CD14-positive monocyte (primary cell): ENCODE data around the gene PPP2R2C. TPM values are rescaled to one million over a fixed set of nuclear protein-coding genes. Genes with fewer than 3 reads are reported as not detected.

Source experiments
- DNase-seq, 3 donors: peaks; one replicate each; pipeline ENCODE4 v3.0.0-alpha.2; 2011 to 2022
- H2AFZ ChIP-seq: 2 replicates; pipeline ENCODE4 v1.6.0; 2012; ENCODE audit warnings: mild to moderate bottlenecking, low read depth, low read length, inconsistent platforms; ENCODE audit not compliant: insufficient read depth, poor library complexity, severe bottlenecking
- H3K27ac ChIP-seq, 2 donors: 1 replicate in 1 of 2; 2 replicates in 1 of 2; pipeline ENCODE4 v1.5.1; 2012 to 2013; ENCODE audit warnings: low read length in 2 of 2, control low read depth in 1 of 2, inconsistent platforms in 1 of 2, low read depth in 1 of 2, mild to moderate bottlenecking in 1 of 2
- H3K27me3 ChIP-seq, 2 donors: one replicate each; pipeline versions ENCODE4 v1.6.0 to v1.6.1; 2011 to 2013; ENCODE audit warnings: low read length in 2 of 2; ENCODE audit not compliant: control insufficient read depth in 2 of 2, insufficient read depth in 2 of 2
- H3K36me3 ChIP-seq, 2 donors: replicated peaks in 1 of 2; 1 replicate in 1 of 2; 2 replicates in 1 of 2; pipeline versions ENCODE4 v1.5.1 to v1.6.1; 2012 to 2013; ENCODE audit warnings: low read length in 2 of 2, control low read depth in 1 of 2, inconsistent platforms in 1 of 2, mild to moderate bottlenecking in 1 of 2; ENCODE audit not compliant: insufficient read depth in 2 of 2, control insufficient read depth in 1 of 2
- H3K4me1 ChIP-seq, 2 donors: 1 replicate in 1 of 2; 2 replicates in 1 of 2; pipeline versions ENCODE4 v1.5.1 to v1.6.1; 2012 to 2013; ENCODE audit warnings: low read length in 2 of 2, control low read depth in 1 of 2, inconsistent platforms in 1 of 2, mild to moderate bottlenecking in 1 of 2, moderate library complexity in 1 of 2; ENCODE audit not compliant: insufficient read depth in 2 of 2, control insufficient read depth in 1 of 2
- H3K4me2 ChIP-seq: replicated peaks from 2 replicates; pipeline ENCODE3; 2012; ENCODE audit warnings: low read length, moderate library complexity, mild to moderate bottlenecking; ENCODE audit not compliant: poor library complexity, severe bottlenecking; ENCODE audit errors: extremely low read depth
- H3K4me3 ChIP-seq, 3 experiments: fragments of 200-600 bp in 1 of 3; sonication (generic) in 1 of 3; replicated peaks in 1 of 3; 1 replicate in 2 of 3; 2 replicates in 1 of 3; pipeline ENCODE4 v1.5.1; 2011 to 2013; ENCODE audit warnings: low read length in 3 of 3, mild to moderate bottlenecking in 3 of 3, control low read depth in 2 of 3, low read depth in 2 of 3, inconsistent platforms in 1 of 3, moderate library complexity in 1 of 3
- H3K79me2 ChIP-seq: 2 replicates; pipeline ENCODE4 v1.6.0; 2012; ENCODE audit warnings: mild to moderate bottlenecking, control low read depth, inconsistent platforms, low read length, moderate library complexity; ENCODE audit not compliant: insufficient read depth
- H3K9ac ChIP-seq: 2 replicates; pipeline ENCODE4 v1.6.0; 2017; ENCODE audit warnings: low read length, mild to moderate bottlenecking; ENCODE audit not compliant: insufficient read depth, poor library complexity, severe bottlenecking
- H3K9me3 ChIP-seq, 2 donors: replicated peaks in 1 of 2; 1 replicate in 1 of 2; 2 replicates in 1 of 2; pipeline versions ENCODE4 v1.5.1 to v1.6.1; 2012 to 2013; ENCODE audit warnings: low read length in 2 of 2, control low read depth in 1 of 2; ENCODE audit not compliant: control insufficient read depth in 1 of 2, insufficient read depth in 1 of 2
- H4K20me1 ChIP-seq: 2 replicates; pipeline ENCODE4 v1.6.0; 2012; ENCODE audit warnings: mild to moderate bottlenecking, low read length, control low read depth, moderate library complexity; ENCODE audit not compliant: insufficient read depth
- H3K27ac Mint-ChIP-seq, 7 donors: one replicate each; pipeline ENCODE4 v1.8.0; 2020; ENCODE audit warnings: mild to moderate bottlenecking in 7 of 7, mixed read lengths in 7 of 7, moderate library complexity in 6 of 7, inconsistent platforms in 2 of 7
- H3K27me3 Mint-ChIP-seq, 3 donors: one replicate each; pipeline ENCODE4 v1.8.0; 2021 to 2022; ENCODE audit warnings: low read depth in 3 of 3, mild to moderate bottlenecking in 3 of 3, mixed read lengths in 3 of 3, moderate library complexity in 3 of 3, inconsistent platforms in 1 of 3
- H3K36me3 Mint-ChIP-seq, 2 donors: one replicate each; pipeline ENCODE4 v1.8.0; 2020; ENCODE audit warnings: mixed read lengths in 2 of 2, inconsistent platforms in 1 of 2, mild to moderate bottlenecking in 1 of 2
- H3K4me1 Mint-ChIP-seq: one replicate; pipeline ENCODE4 v1.8.0; 2020; ENCODE audit warnings: mild to moderate bottlenecking, mixed read lengths
- H3K4me3 Mint-ChIP-seq, 2 donors: one replicate each; pipeline ENCODE4 v1.8.0; 2020; ENCODE audit warnings: mild to moderate bottlenecking in 2 of 2, mixed read lengths in 2 of 2, moderate library complexity in 1 of 2
- H3K9me3 Mint-ChIP-seq, 7 donors: one replicate each; pipeline ENCODE4 v1.8.0; 2020 to 2022; ENCODE audit warnings: mixed read lengths in 7 of 7, mild to moderate bottlenecking in 6 of 7, moderate library complexity in 6 of 7, inconsistent platforms in 2 of 7
- CTCF ChIP-seq: fragments of 200-600 bp; IDR thresholded peaks from one replicate; pipeline ENCODE4 v1.8.0; 2022; ENCODE audit warnings: antibody characterized with exemption, mild to moderate bottlenecking
- WGBS: methylation state at CpG from one replicate; pipeline ENCODE4 v1.1.5; 2013; ENCODE audit warnings: missing lambda C conversion rate; ENCODE audit not compliant: insufficient coverage; 5-methylcytosine and 5-hydroxymethylcytosine counted together
- intact Hi-C, 2 donors: fragments of 100-400 bp; cut with micrococcal nuclease; formaldehyde crosslinking; loops; one replicate each; pipeline versions ENCODE4 v1.15.0 to v1.15.1; 2023
- polyA plus RNA-seq, 3 donors: library from polyadenylated mRNA; depleted of rRNA in 1 of 3; unstranded in 2 of 3; stranded (reverse) in 1 of 3; fragments of 300-500 nt in 2 of 3; fragments of >200 nt in 1 of 3; fragmentation: Illumina TruSeq in 2 of 3; gene quantifications; 1 replicate in 2 of 3; 2 replicates in 1 of 3; pipeline ENCODE4 v1.2.3, GENCODE V29; 2012 to 2021

Gene PPP2R2C
- polyA plus RNA-seq, 3 donors = not detected

- no peak overlapping the region for H3K4me3 Mint-ChIP-seq
- 80% methylated on average over 2 of the region's 6 CpGs for WGBS
- DNase-seq = no peak
- H3K9me3 Mint-ChIP-seq = no peaks in the 10 kb centered on the region
- intact Hi-C loops = no loop called here
- H2AFZ ChIP-seq = no peak overlapping the region
- H3K27ac ChIP-seq = no peak overlapping the region
- no peaks in the 10 kb centered on the region for H3K4me1 ChIP-seq
- no peaks in the 10 kb centered on the region for H3K4me1 Mint-ChIP-seq
- H3K9me3 ChIP-seq = no peaks in the 10 kb centered on the region
- no peaks in the 10 kb centered on the region for H4K20me1 ChIP-seq
- no peak overlapping the region for H3K9ac ChIP-seq
- no peaks in the 10 kb centered on the region for H3K79me2 ChIP-seq
- H3K27me3 ChIP-seq = no peaks in the 10 kb centered on the region
- H3K27me3 Mint-ChIP-seq = peaks cover 2 to 10% (median 9%) of the 10 kb centered on the region in 3 donors
- no peaks in the 10 kb centered on the region for H3K36me3 ChIP-seq
- no peak overlapping the region for H3K4me3 ChIP-seq
- TF ChIP-seq CTCF = no peak
- H3K27ac Mint-ChIP-seq = no peak overlapping the region
- H3K36me3 Mint-ChIP-seq = no peaks in the 10 kb centered on the region
- H3K4me2 ChIP-seq = no peak overlapping the region
Observed at GRCh38 chr4:6419452-6420028, 52.9 kb downstream of the PPP2R2C start.

- Histone ChIP-seq H4K20me1 (no peaks in the 10 kb centered on the region), H3K9me3 (no peaks in the 10 kb centered on the region), H3K27me3 (no peaks in the 10 kb centered on the region), H3K27ac (no peak overlapping the region), H3K4me2 (no peak overlapping the region), H3K36me3 (no peaks in the 10 kb centered on the region), H3K9ac (no peak overlapping the region), H2AFZ (no peak overlapping the region), H3K4me1 (no peaks in the 10 kb centered on the region), H3K79me2 (no peaks in the 10 kb centered on the region), H3K4me3 (no peak overlapping the region)
- Mint-ChIP-seq H3K36me3 (no peaks in the 10 kb centered on the region), H3K4me1 (no peaks in the 10 kb centered on the region), H3K27me3 (peaks cover 2 to 10% (median 7%) of the 10 kb centered on the region in 3 donors), H3K9me3 (peaks cover 0 to 5% (median 0%) of the 10 kb centered on the region in 7 donors), H3K4me3 (no peak overlapping the region), H3K27ac (no peak overlapping the region)
- no peak for DNase-seq
- 100% methylated on average over 1 of the region's 9 CpGs for WGBS
- intact Hi-C loops = no loop called here
- no peak for TF ChIP-seq CTCF
Observed at GRCh38 chr4:6418193-6418755, 54.1 kb downstream of the PPP2R2C start.
